Mesenchymal stem cell (in vitro differentiated cells and primary cell): Measurements from ENCODE around the gene MEX3A.

Experiments used
- DNase-seq: peaks from one replicate; pipeline ENCODE4 v3.0.0-alpha.2; 2013
- H2AFZ ChIP-seq: one replicate; pipeline ENCODE4 v1.6.1; 2013; ENCODE audit warnings: low read depth, mild to moderate bottlenecking, control low read depth, inconsistent platforms, low read length, moderate library complexity
- H2AK5ac ChIP-seq: 2 replicates; pipeline ENCODE4 v1.6.1; 2013; ENCODE audit warnings: low read length, moderate library complexity, mild to moderate bottlenecking, inconsistent platforms; ENCODE audit not compliant: severe bottlenecking
- H2BK120ac ChIP-seq: one replicate; pipeline ENCODE4 v1.6.1; 2013; ENCODE audit warnings: low read depth, mild to moderate bottlenecking, inconsistent platforms, low read length, moderate library complexity
- H2BK12ac ChIP-seq, 2 experiments: one replicate each; pipeline ENCODE4 v1.6.1; 2013; ENCODE audit warnings: inconsistent platforms in 2 of 2, low read length in 2 of 2, mild to moderate bottlenecking in 2 of 2, moderate library complexity in 2 of 2, control low read depth in 1 of 2
- H2BK15ac ChIP-seq: one replicate; pipeline ENCODE4 v1.6.1; 2013; ENCODE audit warnings: mild to moderate bottlenecking, low read depth, inconsistent platforms; ENCODE audit not compliant: poor library complexity, severe bottlenecking
- H2BK5ac ChIP-seq: 2 replicates; pipeline ENCODE4 v1.6.1; 2013; ENCODE audit warnings: low read depth, mild to moderate bottlenecking, low read length, control low read depth, inconsistent platforms; ENCODE audit not compliant: poor library complexity, severe bottlenecking
- H3K14ac ChIP-seq, 2 experiments: one replicate each; pipeline ENCODE4 v1.6.1; 2013; ENCODE audit warnings: inconsistent platforms in 2 of 2, low read length in 2 of 2, control low read depth in 1 of 2, mild to moderate bottlenecking in 1 of 2, moderate library complexity in 1 of 2
- H3K18ac ChIP-seq, 2 experiments: one replicate each; pipeline ENCODE4 v1.6.1; 2013; ENCODE audit warnings: inconsistent platforms in 2 of 2, low read length in 2 of 2, control low read depth in 1 of 2, low read depth in 1 of 2, mild to moderate bottlenecking in 1 of 2
- H3K23ac ChIP-seq, 2 experiments: one replicate each; pipeline ENCODE4 v1.6.1; 2013; ENCODE audit warnings: inconsistent platforms in 2 of 2, low read length in 2 of 2, mild to moderate bottlenecking in 2 of 2, moderate library complexity in 2 of 2, control low read depth in 1 of 2
- H3K27ac ChIP-seq: 2 replicates; pipeline ENCODE4 v1.5.1; 2013; ENCODE audit warnings: mild to moderate bottlenecking, moderate library complexity, low read length, control low read depth, inconsistent platforms; ENCODE audit not compliant: poor library complexity, severe bottlenecking
- H3K27me3 ChIP-seq, 2 experiments: 2 replicates each; pipeline versions ENCODE4 v1.6.1 to v1.7.0; 2013; ENCODE audit warnings: low read length in 2 of 2, mild to moderate bottlenecking in 2 of 2, moderate library complexity in 2 of 2, control low read depth in 1 of 2, inconsistent platforms in 1 of 2; ENCODE audit not compliant: control insufficient read depth in 1 of 2, insufficient read depth in 1 of 2
- H3K36me3 ChIP-seq, 2 experiments: 2 replicates each; pipeline versions ENCODE4 v1.6.1 to v1.7.0; 2013; ENCODE audit warnings: low read length in 2 of 2, control low read depth in 1 of 2, inconsistent platforms in 1 of 2, low read depth in 1 of 2, mild to moderate bottlenecking in 1 of 2; ENCODE audit not compliant: insufficient read depth in 2 of 2, control insufficient read depth in 1 of 2
- H3K4ac ChIP-seq, 2 experiments: one replicate each; pipeline ENCODE4 v1.6.1; 2013; ENCODE audit warnings: inconsistent platforms in 2 of 2, low read length in 2 of 2, mild to moderate bottlenecking in 2 of 2, moderate library complexity in 2 of 2, control low read depth in 1 of 2, low read depth in 1 of 2
- H3K4me1 ChIP-seq: 2 replicates; pipeline ENCODE4 v1.6.1; 2013; ENCODE audit warnings: low read depth, low read length, control low read depth; ENCODE audit not compliant: control insufficient read depth, insufficient read depth
- H3K4me2 ChIP-seq: 2 replicates; pipeline ENCODE4 v1.6.1; 2013; ENCODE audit warnings: low read length, mild to moderate bottlenecking, inconsistent platforms; ENCODE audit not compliant: poor library complexity, severe bottlenecking
- H3K4me3 ChIP-seq, 2 experiments: 2 replicates each; pipeline versions ENCODE4 v1.5.1 to v1.7.0; 2013; ENCODE audit warnings: low read length in 2 of 2, mild to moderate bottlenecking in 2 of 2, control low read depth in 1 of 2, low read depth in 1 of 2; ENCODE audit not compliant: insufficient read depth in 1 of 2
- H3K79me1 ChIP-seq: replicated peaks from 2 replicates; pipeline ENCODE4 v1.6.1; 2013; ENCODE audit warnings: mild to moderate bottlenecking, control low read depth, low read length, inconsistent platforms; ENCODE audit not compliant: poor library complexity, severe bottlenecking
- H3K9ac ChIP-seq: 2 replicates; pipeline ENCODE4 v1.7.0; 2013; ENCODE audit warnings: mild to moderate bottlenecking, low read length, moderate library complexity
- H3K9me3 ChIP-seq: 2 replicates; pipeline ENCODE4 v1.7.0; 2013; ENCODE audit warnings: mild to moderate bottlenecking, low read length; ENCODE audit not compliant: control insufficient read depth
- H4K8ac ChIP-seq: one replicate; pipeline ENCODE4 v1.6.1; 2013; ENCODE audit warnings: inconsistent platforms, mild to moderate bottlenecking, low read length, moderate library complexity
- H4K91ac ChIP-seq: one replicate; pipeline ENCODE4 v1.6.1; 2013; ENCODE audit warnings: mild to moderate bottlenecking, low read length, inconsistent platforms
- WGBS: methylation state at CpG from one replicate; pipeline ENCODE4 v1.1.7; 2013; ENCODE audit warnings: mixed read lengths; 5-methylcytosine and 5-hydroxymethylcytosine counted together

MEX3A gene

GRCh38 chr1:156104861-156105832 lies 22.9 kb upstream of the MEX3A start:
- 48% methylated on average over 8 of the region's 11 CpGs for WGBS
- H3K4me3 ChIP-seq = peak overlapping the region in 1 of 2 experiments; percentile 74
- peak overlapping the region in 1 of 2 experiments; percentile 66 for H3K23ac ChIP-seq

GRCh38 chr1:156104065-156104810 lies 22.0 kb upstream of the MEX3A start:
- peak overlapping the region in 1 of 2 experiments; percentile 74 for H3K4me3 ChIP-seq
- H2AFZ ChIP-seq = no peak overlapping the region
- peak; percentile 98 for DNase-seq
- H3K18ac ChIP-seq = peak overlapping the region; percentile 85 to 94
- peak overlapping the region in 1 of 2 experiments; percentile 76 for H3K23ac ChIP-seq
- peak overlapping the region in 1 of 2 experiments; percentile 19 for H3K14ac ChIP-seq
- WGBS = 33% methylated on average over 12 of the region's 15 CpGs
- peak overlapping the region; percentile 75 to 95 for H3K4ac ChIP-seq
- H2BK12ac ChIP-seq = peak overlapping the region; percentile 92 to 99
- H3K27me3 ChIP-seq = no peaks in the 10 kb centered on the region
- H4K91ac ChIP-seq = peak overlapping the region; percentile 81
- no peak overlapping the region for H2BK5ac ChIP-seq
- no peak overlapping the region for H3K4me2 ChIP-seq
- no peak overlapping the region for H3K27ac ChIP-seq
- peak overlapping the region; percentile 99 for H3K9ac ChIP-seq
- H2BK120ac ChIP-seq = peak overlapping the region; percentile 77
- H2AK5ac ChIP-seq = peak overlapping the region; percentile 33
- peaks cover 45% of the 10 kb centered on the region for H3K4me1 ChIP-seq
- H3K79me1 ChIP-seq = peaks cover 17% of the 10 kb centered on the region
- H4K8ac ChIP-seq = peak overlapping the region; percentile 93
- no peaks in the 10 kb centered on the region for H3K36me3 ChIP-seq
- H3K9me3 ChIP-seq = no peaks in the 10 kb centered on the region
- peak overlapping the region; percentile 82 for H2BK15ac ChIP-seq

More at GRCh38 chr1:156104861-156105832, 22.9 kb upstream of the MEX3A start:
- peak overlapping the region; percentile 99 for H3K9ac ChIP-seq
- no peaks in the 10 kb centered on the region for H3K36me3 ChIP-seq
- H2BK5ac ChIP-seq = peak overlapping the region; percentile 63
- peaks cover 17% of the 10 kb centered on the region for H3K79me1 ChIP-seq
- peak; percentile 92 for DNase-seq
- H3K4me2 ChIP-seq = peak overlapping the region; percentile 61
- H2AK5ac ChIP-seq = peak overlapping the region; percentile 2
- no peaks in the 10 kb centered on the region for H3K9me3 ChIP-seq
- peak overlapping the region in 1 of 2 experiments; percentile 78 for H3K14ac ChIP-seq
- peak overlapping the region; percentile 30 for H4K91ac ChIP-seq
- peak overlapping the region; percentile 69 for H2BK120ac ChIP-seq
- peak overlapping the region; percentile 93 for H3K27ac ChIP-seq
- H2BK15ac ChIP-seq = peak overlapping the region; percentile 55
- H4K8ac ChIP-seq = peak overlapping the region; percentile 9
- H3K18ac ChIP-seq = peak overlapping the region; percentile 69 to 85
- H3K4ac ChIP-seq = peak overlapping the region; percentile 55 to 95
- H2BK12ac ChIP-seq = peak overlapping the region; percentile 51 to 92
- peaks cover 45% of the 10 kb centered on the region for H3K4me1 ChIP-seq
- H3K27me3 ChIP-seq = no peaks in the 10 kb centered on the region
- no peak overlapping the region for H2AFZ ChIP-seq

- no peaks in the 10 kb centered on the region for H3K9me3 ChIP-seq
- H3K14ac ChIP-seq = peak overlapping the region in 1 of 2 experiments; percentile 68
- H2BK15ac ChIP-seq = peak overlapping the region; percentile 82
- H3K4me2 ChIP-seq = no peak overlapping the region
- peak overlapping the region in 1 of 2 experiments; percentile 76 for H3K23ac ChIP-seq
- H3K79me1 ChIP-seq = peaks cover 17% of the 10 kb centered on the region
- 73% methylated on average over 9 of the region's 9 CpGs for WGBS
- peak overlapping the region; percentile 69 to 75 for H3K4ac ChIP-seq
- peak overlapping the region; percentile 68 to 94 for H3K18ac ChIP-seq
- peak; percentile 68 for DNase-seq
- H4K91ac ChIP-seq = peak overlapping the region; percentile 81
- H3K27ac ChIP-seq = no peak overlapping the region
- no peak overlapping the region for H2BK5ac ChIP-seq
- H2AK5ac ChIP-seq = peak overlapping the region; percentile 33
- no peak overlapping the region for H2AFZ ChIP-seq
- H3K9ac ChIP-seq = peak overlapping the region; percentile 99
- peak overlapping the region in 1 of 2 experiments; percentile 74 for H3K4me3 ChIP-seq
- peak overlapping the region; percentile 92 to 99 for H2BK12ac ChIP-seq
- peak overlapping the region; percentile 93 for H4K8ac ChIP-seq
- peaks cover 45% of the 10 kb centered on the region for H3K4me1 ChIP-seq
- no peaks in the 10 kb centered on the region for H3K36me3 ChIP-seq
- no peaks in the 10 kb centered on the region for H3K27me3 ChIP-seq
- peak overlapping the region; percentile 77 for H2BK120ac ChIP-seq
Observed at GRCh38 chr1:156103521-156103947, 21.3 kb upstream of the MEX3A start.
